HepG2 (cell line): ENCODE measurements around the gene KCNK10. TPM values are rescaled to one million over a fixed set of nuclear protein-coding genes. Genes with fewer than 3 reads are reported as not detected.

Experiments used
- ATAC-seq: fragments of 200-7000 bp; cut with Tn5 transposase; 3 replicates; pipeline ENCODE4 v1.9.1; 2020; ENCODE audit warnings: mild to moderate bottlenecking, moderate library complexity
- BruUV-seq: library from RNA; stranded (reverse); fragments of 400-500 nt; replicated peaks from 2 replicates; lab custom pipeline; 2021; lab: Mats Ljungman, UMichigan
- CTCF ChIA-PET: fragments of 300-600 bp; formaldehyde crosslinking; extraction: SDS; loops from one replicate; lab custom pipeline; 2021; ENCODE audit warnings: low total read pairs, inconsistent platforms, low intra/inter-chr PET ratio; lab: Yijun Ruan, JAX
- POLR2A ChIA-PET: fragments of 350-600 bp; sonication (Branson Sonifier 250); formaldehyde crosslinking; loops from one replicate; lab custom pipeline; 2020; ENCODE audit warnings: antibody characterized with exemption, inconsistent platforms; lab: Yijun Ruan, JAX
- DNase-seq: peaks from one replicate; pipeline ENCODE4 v3.0.0-alpha.2; 2015; ENCODE audit warnings: low spot score
- FAIRE-seq: peaks from 3 replicates; lab custom pipeline; 2011; peaks lifted over from hg19 to GRCh38; lab: Jason Lieb, UNC
- H2AFZ ChIP-seq: one replicate; pipeline ENCODE4 v1.6.1; 2011; ENCODE audit warnings: low read length, inconsistent platforms
- H3K27ac ChIP-seq: fragments of 300-600 bp; 3 replicates; pipeline ENCODE4 v1.8.0; 2011; ENCODE audit warnings: mixed run types, mild to moderate bottlenecking, mixed read lengths, low read length, inconsistent platforms; ENCODE audit not compliant: insufficient read depth; ENCODE audit errors: extremely low read length
- H3K27me3 ChIP-seq, 2 experiments: fragments of 200-600 bp in 1 of 2; 2 replicates in 1 of 2; 3 replicates in 1 of 2; pipeline versions ENCODE4 v1.6.0 to v1.8.0; 2011; ENCODE audit warnings: low read length in 2 of 2, mild to moderate bottlenecking in 2 of 2, moderate library complexity in 2 of 2, inconsistent platforms in 1 of 2; ENCODE audit not compliant: insufficient read depth in 2 of 2, control insufficient read depth in 1 of 2
- H3K36me3 ChIP-seq, 2 experiments: fragments of 200-600 bp in 1 of 2; replicated peaks in 1 of 2; 2 replicates in 1 of 2; 3 replicates in 1 of 2; pipeline versions ENCODE4 v1.5.1 to v1.8.0; 2011; ENCODE audit warnings: low read length in 2 of 2, inconsistent platforms in 1 of 2; ENCODE audit not compliant: insufficient read depth in 2 of 2, control insufficient read depth in 1 of 2
- H3K4me1 ChIP-seq: 2 replicates; pipeline ENCODE4 v1.5.1; 2012; ENCODE audit warnings: low read length, inconsistent platforms; ENCODE audit not compliant: insufficient read depth
- H3K4me2 ChIP-seq: 2 replicates; pipeline ENCODE4 v1.6.0; 2011; ENCODE audit warnings: low read depth, low read length, inconsistent platforms
- H3K4me3 ChIP-seq, 3 experiments: fragments of 200-600 bp in 1 of 3; sonication (generic), shearing (Covaris generic) in 1 of 3; replicated peaks in 1 of 3; 2 replicates each; pipeline ENCODE4 v1.5.1; 2011 to 2016; ENCODE audit warnings: low read length in 3 of 3, inconsistent platforms in 2 of 3, low read depth in 2 of 3, mild to moderate bottlenecking in 2 of 3, control low read depth in 1 of 3, mixed read lengths in 1 of 3; ENCODE audit not compliant: insufficient read depth in 1 of 3
- H3K79me2 ChIP-seq: one replicate; pipeline ENCODE4 v1.6.1; 2011; ENCODE audit warnings: low read length, inconsistent platforms; ENCODE audit not compliant: insufficient read depth
- H3K9ac ChIP-seq: 2 replicates; pipeline ENCODE4 v1.6.0; 2011; ENCODE audit warnings: mild to moderate bottlenecking, low read depth, low read length, inconsistent platforms; ENCODE audit not compliant: insufficient read depth
- H3K9me3 ChIP-seq: 2 replicates; pipeline ENCODE4 v1.5.1; 2012; ENCODE audit warnings: mild to moderate bottlenecking, low read length
- H4K20me1 ChIP-seq: 2 replicates; pipeline ENCODE4 v1.6.0; 2011; ENCODE audit warnings: inconsistent platforms, mild to moderate bottlenecking, low read length, moderate library complexity; ENCODE audit not compliant: insufficient read depth
- E2F1 ChIP-seq: sonication (generic); formaldehyde crosslinking; IDR thresholded peaks from 2 replicates; pipeline ENCODE4 v1.5.0; 2020; ENCODE audit warnings: missing genetic modification reagents
- ETV6 ChIP-seq: sonication (generic); formaldehyde crosslinking; conservative IDR thresholded peaks from 2 replicates; pipeline ENCODE4 v1.4.0; 2020; ENCODE audit warnings: missing genetic modification reagents
- HNF4A ChIP-seq: sonication (generic); formaldehyde crosslinking; IDR thresholded peaks from 2 replicates; pipeline ENCODE4 v1.4.0; 2020; ENCODE audit warnings: missing genetic modification reagents
- HNF4G ChIP-seq, 2 experiments: sonication (generic) in 1 of 2; formaldehyde crosslinking in 1 of 2; IDR thresholded peaks; 2 replicates each; pipeline versions ENCODE4 v1.4.0 to v1.6.1; 2011 to 2020; ENCODE audit warnings: borderline replicate concordance in 2 of 2, low read depth in 2 of 2, mild to moderate bottlenecking in 2 of 2, low read length in 1 of 2, missing genetic modification reagents in 1 of 2, moderate library complexity in 1 of 2
- LCORL ChIP-seq, 2 experiments: fragments of 450-650 bp in 1 of 2; sonication (generic) in 1 of 2; formaldehyde crosslinking in 1 of 2; IDR thresholded peaks; 2 replicates each; pipeline versions ENCODE4 v1.5.0 to v1.6.1; 2017 to 2020; ENCODE audit warnings: antibody characterized with exemption in 1 of 2, missing genetic modification reagents in 1 of 2
- MAF1 ChIP-seq: sonication (generic); formaldehyde crosslinking; IDR thresholded peaks from 2 replicates; pipeline ENCODE4 v1.5.0; 2020; ENCODE audit warnings: missing genetic modification reagents, borderline replicate concordance
- MATR3 ChIP-seq: sonication (generic); formaldehyde crosslinking; IDR thresholded peaks from 2 replicates; pipeline ENCODE4 v1.4.0; 2020; ENCODE audit warnings: missing genetic modification reagents
- NAIF1 ChIP-seq: sonication (generic); formaldehyde crosslinking; IDR thresholded peaks from 2 replicates; pipeline ENCODE4 v1.5.0; 2020; ENCODE audit warnings: mild to moderate bottlenecking, missing genetic modification reagents, borderline replicate concordance
- POGZ ChIP-seq: sonication (generic); formaldehyde crosslinking; IDR thresholded peaks from 2 replicates; pipeline ENCODE4 v1.4.0; 2020; ENCODE audit warnings: mild to moderate bottlenecking, missing genetic modification reagents
- SOX6 ChIP-seq, 2 experiments: fragments of 450-650 bp in 1 of 2; sonication (generic) in 1 of 2; formaldehyde crosslinking in 1 of 2; IDR thresholded peaks; 2 replicates each; pipeline versions ENCODE4 v1.4.0 to v1.6.1; 2017 to 2020; ENCODE audit warnings: antibody characterized with exemption in 1 of 2, mild to moderate bottlenecking in 1 of 2, missing genetic modification reagents in 1 of 2
- ZMYM4 ChIP-seq: sonication (generic); formaldehyde crosslinking; IDR thresholded peaks from 2 replicates; pipeline ENCODE4 v1.8.1; 2023; ENCODE audit warnings: mild to moderate bottlenecking, missing genetic modification reagents
- ZNF207 ChIP-seq: fragments of 450-650 bp; IDR thresholded peaks from 2 replicates; pipeline ENCODE4 v1.6.1; 2016; ENCODE audit warnings: antibody characterized with exemption, borderline replicate concordance
- ZNF550 ChIP-seq: sonication (generic); formaldehyde crosslinking; IDR thresholded peaks from 2 replicates; pipeline ENCODE4 v1.4.0; 2020; ENCODE audit warnings: mild to moderate bottlenecking, missing genetic modification reagents, borderline replicate concordance
- ZSCAN5A ChIP-seq: sonication (generic); formaldehyde crosslinking; IDR thresholded peaks from 2 replicates; pipeline ENCODE4 v1.8.0; 2022; ENCODE audit warnings: mild to moderate bottlenecking, missing genetic modification reagents, borderline replicate concordance
- WGBS: methylation state at CpG from one replicate; pipeline ENCODE4 v1.1.6; 2017; ENCODE audit warnings: low lambda C conversion rate; 5-methylcytosine and 5-hydroxymethylcytosine counted together
- in situ Hi-C: cut with HindIII; loops from 2 replicates; pipeline ENCODE4 v1.10.0; 2017; ENCODE audit warnings: low pct_unique_long_range_greater_than_20kb; ENCODE audit not compliant: extremely low pct_ligation_motif_present
- intact Hi-C: fragments of 100-400 bp; cut with micrococcal nuclease; formaldehyde crosslinking; loops from one replicate; pipeline ENCODE4 v1.10.0; 2022; ENCODE audit not compliant: unreplicated experiment
- polyA plus RNA-seq, 8 experiments: library from polyadenylated mRNA; depleted of rRNA in 3 of 8; stranded (reverse) in 7 of 8; unstranded in 1 of 8; fragments of >200 nt; fragmentation: Illumina TruSeq in 4 of 8; extraction: Trizol in 4 of 8; gene quantifications; 2 replicates each; pipeline versions ENCODE4 v1.2.1 to v1.2.3, GENCODE V29; 2011 to 2016; ENCODE audit warnings: low read depth in 4 of 8, missing spikeins in 1 of 8, mixed read lengths in 1 of 8; ENCODE audit not compliant: insufficient read depth in 1 of 8
- total RNA-seq, 5 experiments: library from RNA; depleted of rRNA; stranded (reverse); fragments of >200 nt; fragmentation: Illumina TruSeq; extraction: Trizol; gene quantifications; 2 replicates each; pipeline ENCODE4 v1.2.3, GENCODE V29; 2016; ENCODE audit warnings: low read depth in 1 of 5

KCNK10 gene
- total and polyA plus RNA-seq, 2 of the 13 experiments (the other 11 are each of a cell fraction or from before 2014, with no cell fraction given) = not detected

- in situ Hi-C loops = no loop called here
- H3K9ac ChIP-seq = no peak overlapping the region
- 0 out of 2 replicates have a peak overlapping the region, but pooled peaks have one; percentile 9 for H3K4me2 ChIP-seq
- DNase-seq (peak; percentile 45), FAIRE-seq (no peak), ATAC-seq (no peak)
- ChIA-PET CTCF (no interaction called here), POLR2A (no interaction called here)
- H3K4me3 ChIP-seq = no peak overlapping the region
- BruUV-seq = no TSS peak
- H3K4me1 ChIP-seq = peaks cover 9% of the 10 kb centered on the region
- H3K79me2 ChIP-seq = no peaks in the 10 kb centered on the region
- TF ChIP-seq ETV6 (CRISPR knock-in tag) (no peak), POGZ (CRISPR knock-in tag) (0 out of 2 replicates have a peak, but pooled peaks have one; percentile 20), ZMYM4 (0 out of 2 replicates have a peak, but pooled peaks have one; percentile 55), HNF4A (peak; percentile 68), HNF4G (IDR thresholded peaks at IDR 0.05; ENCODE audit: borderline replicate concordance, low read depth, low read length) (peak; percentile 13; the same call in 1 of the 2 replicates), HNF4G (CRISPR knock-in tag; IDR thresholded peaks at IDR 0.05; ENCODE audit: borderline replicate concordance, low read depth) (no peak), ZNF207 (no peak), ZSCAN5A (CRISPR knock-in tag) (peak; percentile 91; the same call in 1 of the 2 replicates)
- no peaks in the 10 kb centered on the region for H3K36me3 ChIP-seq
- no peak overlapping the region for H3K27ac ChIP-seq
- H2AFZ ChIP-seq = no peak overlapping the region
- H4K20me1 ChIP-seq = no peaks in the 10 kb centered on the region
- H3K27me3 ChIP-seq = no peaks in the 10 kb centered on the region
- no peaks in the 10 kb centered on the region for H3K9me3 ChIP-seq
- intact Hi-C loops = no loop called here
- WGBS = 10% methylated on average over 3 of the region's 3 CpGs
Observed at GRCh38 chr14:88354358-88354757, 31.3 kb upstream of the KCNK10 start.

- DNase-seq (no peak), FAIRE-seq (no peak), ATAC-seq (no peak)
- Histone ChIP-seq H4K20me1 (no peaks in the 10 kb centered on the region), H3K4me1 (peaks cover 9% of the 10 kb centered on the region), H3K79me2 (no peaks in the 10 kb centered on the region), H3K27me3 (no peaks in the 10 kb centered on the region), H3K4me2 (no peak overlapping the region), H3K9me3 (no peaks in the 10 kb centered on the region), H3K27ac (no peak overlapping the region), H3K9ac (no peak overlapping the region), H2AFZ (no peak overlapping the region), H3K4me3 (no peak overlapping the region), H3K36me3 (no peaks in the 10 kb centered on the region)
- POLR2A ChIA-PET = no interaction called here
- 62% methylated on average over 3 of the region's 3 CpGs for WGBS
- intact Hi-C loops (no loop called here), in situ Hi-C loops (no loop called here)
- CTCF ChIA-PET = no interaction called here
- no TSS peak for BruUV-seq
- no peak for TF ChIP-seq SOX6 (IDR thresholded peaks at IDR 0.05)
- TF ChIP-seq SOX6 (CRISPR knock-in tag; IDR thresholded peaks at IDR 0.05) = no peak
- TF ChIP-seq MAF1 (CRISPR knock-in tag) = no peak
- TF ChIP-seq MATR3 (CRISPR knock-in tag) = no peak
- no peak for TF ChIP-seq ZNF550 (CRISPR knock-in tag)
- no peak for TF ChIP-seq E2F1
- TF ChIP-seq LCORL (IDR thresholded peaks at IDR 0.05) = no peak
- TF ChIP-seq LCORL (CRISPR knock-in tag; IDR thresholded peaks at IDR 0.05) = no peak
- no peak for TF ChIP-seq NAIF1 (CRISPR knock-in tag)
Observed at GRCh38 chr14:88352698-88353097, 29.6 kb upstream of the KCNK10 start.
